Smooth muscle cell (in vitro differentiated cells): Measurements from ENCODE around the gene FRMD3. TPM values are rescaled to one million over a fixed set of nuclear protein-coding genes. Genes with fewer than 3 reads are reported as not detected.

Experiments used
- DNase-seq: peaks from one replicate; lab custom pipeline; 2025; ENCODE audit not compliant: unreplicated experiment; lab: John Stamatoyannopoulos, UW
- H2AFZ ChIP-seq: fragments of 200-600 bp; sonication (generic); 2 replicates; pipeline ENCODE4 v1.6.0; 2016; ENCODE audit warnings: antibody characterized with exemption, low read depth, mild to moderate bottlenecking
- H3F3A ChIP-seq: fragments of 200-600 bp; sonication (generic); 2 replicates; pipeline ENCODE4 v1.6.0; 2017; ENCODE audit warnings: antibody characterized with exemption, low read depth
- H3K27ac ChIP-seq: fragments of 200-600 bp; sonication (generic); 2 replicates; pipeline ENCODE4 v1.5.1; 2016; ENCODE audit warnings: low read depth, mild to moderate bottlenecking
- H3K27me3 ChIP-seq: fragments of 200-600 bp; sonication (generic); 2 replicates; pipeline ENCODE4 v1.6.1; 2016; ENCODE audit warnings: low read depth, mild to moderate bottlenecking
- H3K36me3 ChIP-seq: fragments of 200-600 bp; sonication (generic); 2 replicates; pipeline ENCODE4 v1.5.1; 2016; ENCODE audit warnings: low read depth
- H3K4me1 ChIP-seq: fragments of 200-600 bp; sonication (generic); 2 replicates; pipeline ENCODE4 v1.5.1; 2016; ENCODE audit warnings: low read depth
- H3K4me2 ChIP-seq: fragments of 200-600 bp; sonication (generic); 2 replicates; pipeline ENCODE4 v1.6.0; 2016; ENCODE audit warnings: mild to moderate bottlenecking
- H3K4me3 ChIP-seq: fragments of 200-600 bp; sonication (generic); 2 replicates; pipeline ENCODE4 v1.5.1; 2016; ENCODE audit warnings: mild to moderate bottlenecking
- H3K79me2 ChIP-seq: fragments of 200-600 bp; sonication (generic); 2 replicates; pipeline ENCODE4 v1.6.0; 2016; ENCODE audit warnings: low read depth, mild to moderate bottlenecking
- H3K9ac ChIP-seq: fragments of 200-600 bp; sonication (generic); 2 replicates; pipeline ENCODE4 v1.6.0; 2016; ENCODE audit warnings: low read depth
- H3K9me3 ChIP-seq: fragments of 200-600 bp; sonication (generic); replicated peaks from 2 replicates; pipeline ENCODE4 v1.5.1; 2016; ENCODE audit warnings: low read depth
- H4K20me1 ChIP-seq: fragments of 200-600 bp; sonication (generic); 2 replicates; pipeline ENCODE4 v1.6.0; 2016; ENCODE audit warnings: low read depth
- WGBS: methylation state at CpG from one replicate; pipeline ENCODE4 v1.1.7; 2016; ENCODE audit warnings: low lambda C conversion rate; 5-methylcytosine and 5-hydroxymethylcytosine counted together
- polyA plus RNA-seq: library from polyadenylated mRNA; unstranded; fragments of >200 nt; fragmentation: Nextera tagmentation; extraction: Ambion mirVana; gene quantifications from 2 replicates; pipeline ENCODE4 v1.2.1, GENCODE V29; 2016
- total RNA-seq: library from RNA; depleted of rRNA; stranded (reverse); fragments of >200 nt; gene quantifications from 2 replicates; pipeline ENCODE4 v1.2.3, GENCODE V29; 2014
- TF ChIP-seq, protein P1 (sequence below): fragments of 200-600 bp; sonication (generic); IDR thresholded peaks from 2 replicates; pipeline ENCODE4 v1.5.1; 2017; ENCODE audit warnings: borderline replicate concordance, mild to moderate bottlenecking, antibody characterized with exemption; ENCODE audit not compliant: insufficient read depth, poor library complexity, severe bottlenecking

The FRMD3 gene
- total and polyA plus RNA-seq, 2 experiments from 2014 or later = 0.72 to 2.8 TPM

DNA sequence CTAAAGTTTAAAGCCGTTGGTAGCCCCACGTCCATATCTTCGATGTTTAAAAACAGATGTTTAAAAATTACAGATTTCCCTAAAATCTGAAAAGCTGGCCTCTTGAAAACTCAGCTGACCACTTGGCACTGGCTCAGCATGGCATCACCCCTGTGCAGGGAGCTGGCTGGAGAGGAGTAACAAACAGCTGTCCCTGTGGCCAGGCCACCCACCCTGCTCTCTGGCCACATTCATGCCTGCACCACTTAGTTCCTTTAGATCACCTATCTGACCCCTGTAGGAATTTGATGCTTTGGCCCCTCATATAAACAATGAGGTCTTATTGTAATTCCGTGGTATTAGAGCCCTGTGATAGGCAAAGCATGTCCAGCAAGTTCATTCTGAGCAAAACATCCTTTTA lies 107.5 kb downstream of the FRMD3 start:
- H3K9ac ChIP-seq = no peak overlapping the region
- no peak for DNase-seq
- no peak overlapping the region for H3K4me3 ChIP-seq
- H3K9me3 ChIP-seq = no peaks in the 10 kb centered on the region
- no peak overlapping the region for H3K27ac ChIP-seq
- no peaks in the 10 kb centered on the region for H3K4me1 ChIP-seq
- H3K27me3 ChIP-seq = no peaks in the 10 kb centered on the region
- no peak overlapping the region for H3K4me2 ChIP-seq
- no peak overlapping the region for H2AFZ ChIP-seq
- TF ChIP-seq, protein P1, sequence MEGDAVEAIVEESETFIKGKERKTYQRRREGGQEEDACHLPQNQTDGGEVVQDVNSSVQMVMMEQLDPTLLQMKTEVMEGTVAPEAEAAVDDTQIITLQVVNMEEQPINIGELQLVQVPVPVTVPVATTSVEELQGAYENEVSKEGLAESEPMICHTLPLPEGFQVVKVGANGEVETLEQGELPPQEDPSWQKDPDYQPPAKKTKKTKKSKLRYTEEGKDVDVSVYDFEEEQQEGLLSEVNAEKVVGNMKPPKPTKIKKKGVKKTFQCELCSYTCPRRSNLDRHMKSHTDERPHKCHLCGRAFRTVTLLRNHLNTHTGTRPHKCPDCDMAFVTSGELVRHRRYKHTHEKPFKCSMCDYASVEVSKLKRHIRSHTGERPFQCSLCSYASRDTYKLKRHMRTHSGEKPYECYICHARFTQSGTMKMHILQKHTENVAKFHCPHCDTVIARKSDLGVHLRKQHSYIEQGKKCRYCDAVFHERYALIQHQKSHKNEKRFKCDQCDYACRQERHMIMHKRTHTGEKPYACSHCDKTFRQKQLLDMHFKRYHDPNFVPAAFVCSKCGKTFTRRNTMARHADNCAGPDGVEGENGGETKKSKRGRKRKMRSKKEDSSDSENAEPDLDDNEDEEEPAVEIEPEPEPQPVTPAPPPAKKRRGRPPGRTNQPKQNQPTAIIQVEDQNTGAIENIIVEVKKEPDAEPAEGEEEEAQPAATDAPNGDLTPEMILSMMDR = no peak
- H3K79me2 ChIP-seq = no peaks in the 10 kb centered on the region
- H3F3A ChIP-seq = no peaks in the 10 kb centered on the region
- H3K36me3 ChIP-seq = no peaks in the 10 kb centered on the region
- H4K20me1 ChIP-seq = no peaks in the 10 kb centered on the region
- 91% methylated on average over 4 of the region's 4 CpGs for WGBS

- H3K36me3 ChIP-seq = no peaks in the 10 kb centered on the region
- DNase-seq = no peak
- no peaks in the 10 kb centered on the region for H3K79me2 ChIP-seq
- no peaks in the 10 kb centered on the region for H3K9me3 ChIP-seq
- H4K20me1 ChIP-seq = no peaks in the 10 kb centered on the region
- H3K4me2 ChIP-seq = no peak overlapping the region
- H3K9ac ChIP-seq = no peak overlapping the region
- H3K4me3 ChIP-seq = no peak overlapping the region
- H2AFZ ChIP-seq = no peak overlapping the region
- TF ChIP-seq, protein P1 = no peak
- 90% methylated on average over 3 of the region's 3 CpGs for WGBS
- H3K27me3 ChIP-seq = no peaks in the 10 kb centered on the region
- H3K4me1 ChIP-seq = no peaks in the 10 kb centered on the region
- H3K27ac ChIP-seq = no peak overlapping the region
- no peaks in the 10 kb centered on the region for H3F3A ChIP-seq
Observed at GRCh38 chr9:83429229-83429628, 109.0 kb downstream of the FRMD3 start.

- H3K36me3 ChIP-seq = no peaks in the 10 kb centered on the region
- H3K9me3 ChIP-seq = no peaks in the 10 kb centered on the region
- H4K20me1 ChIP-seq = no peaks in the 10 kb centered on the region
- no peak overlapping the region for H3K4me3 ChIP-seq
- 77% methylated on average over 4 of the region's 4 CpGs for WGBS
- no peak overlapping the region for H3K27ac ChIP-seq
- TF ChIP-seq, protein P1 = no peak
- H3K4me1 ChIP-seq = no peaks in the 10 kb centered on the region
- H2AFZ ChIP-seq = no peak overlapping the region
- no peaks in the 10 kb centered on the region for H3F3A ChIP-seq
- H3K4me2 ChIP-seq = no peak overlapping the region
- no peak overlapping the region for H3K9ac ChIP-seq
- no peaks in the 10 kb centered on the region for H3K79me2 ChIP-seq
- no peak for DNase-seq
- H3K27me3 ChIP-seq = no peaks in the 10 kb centered on the region
Observed at GRCh38 chr9:83425240-83425639, 113.0 kb downstream of the FRMD3 start.

- no peaks in the 10 kb centered on the region for H3K79me2 ChIP-seq
- no peaks in the 10 kb centered on the region for H3K4me1 ChIP-seq
- H3K27me3 ChIP-seq = no peaks in the 10 kb centered on the region
- H3F3A ChIP-seq = no peaks in the 10 kb centered on the region
- no peaks in the 10 kb centered on the region for H3K9me3 ChIP-seq
- H3K36me3 ChIP-seq = no peaks in the 10 kb centered on the region
- H3K4me2 ChIP-seq = no peak overlapping the region
- TF ChIP-seq, protein P1 = no peak
- H3K27ac ChIP-seq = no peak overlapping the region
- no peak overlapping the region for H3K9ac ChIP-seq
- H4K20me1 ChIP-seq = no peaks in the 10 kb centered on the region
- no peak overlapping the region for H3K4me3 ChIP-seq
- DNase-seq = no peak
- no peak overlapping the region for H2AFZ ChIP-seq
- 79% methylated on average over 2 of the region's 2 CpGs for WGBS
Observed at GRCh38 chr9:83424831-83425230, 113.4 kb downstream of the FRMD3 start.
